ENCODE results near the gene C20orf144.

The C20orf144 gene

DNA sequence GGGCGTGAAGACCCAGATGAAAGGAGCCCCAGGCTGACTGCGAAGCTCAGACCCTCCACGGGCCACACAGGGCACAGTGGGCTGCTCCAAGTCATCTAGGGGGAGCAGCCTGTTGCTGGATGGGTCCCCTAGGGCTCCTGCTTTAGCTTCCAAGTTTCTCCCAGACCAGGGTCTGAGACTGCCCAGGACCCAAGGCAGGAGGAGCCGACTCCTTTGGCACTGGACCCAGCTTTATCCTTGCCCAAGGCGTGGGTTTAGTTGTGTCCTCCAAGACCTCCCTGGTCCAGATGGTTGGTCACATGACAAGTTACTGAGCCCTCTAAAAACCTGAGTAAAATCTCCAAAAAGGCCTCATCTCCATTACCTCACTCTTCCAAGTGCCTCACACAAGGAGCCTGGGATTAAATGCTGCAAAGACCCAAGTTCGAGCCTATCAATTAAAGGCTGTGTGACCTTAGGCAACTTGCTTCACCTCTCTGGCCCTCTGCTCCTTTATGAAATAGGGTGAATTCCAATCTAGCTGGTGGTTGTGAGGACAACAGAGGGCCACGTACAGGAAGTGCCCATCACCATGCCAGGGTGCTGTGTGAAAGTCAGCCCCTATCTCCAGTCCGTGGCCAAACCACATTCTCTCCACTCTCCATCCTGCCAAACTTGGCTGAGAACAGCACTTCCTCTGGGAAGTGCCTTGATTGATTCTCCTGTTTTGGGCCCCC is 9.6 kb downstream of the C20orf144 start:
- Histone ChIP-seq H3K36me3 (ENCODE audit: control insufficient read depth, insufficient read depth, low read length) (no peaks in the 10 kb centered on the region), H3K4me1 (ENCODE audit: control insufficient read depth, insufficient read depth, low read length) (peaks cover 26% of the 10 kb centered on the region), H3K27ac (ENCODE audit: insufficient read depth, low read depth, low read length, poor library complexity, severe bottlenecking) (no peak overlapping the region)

DNA sequence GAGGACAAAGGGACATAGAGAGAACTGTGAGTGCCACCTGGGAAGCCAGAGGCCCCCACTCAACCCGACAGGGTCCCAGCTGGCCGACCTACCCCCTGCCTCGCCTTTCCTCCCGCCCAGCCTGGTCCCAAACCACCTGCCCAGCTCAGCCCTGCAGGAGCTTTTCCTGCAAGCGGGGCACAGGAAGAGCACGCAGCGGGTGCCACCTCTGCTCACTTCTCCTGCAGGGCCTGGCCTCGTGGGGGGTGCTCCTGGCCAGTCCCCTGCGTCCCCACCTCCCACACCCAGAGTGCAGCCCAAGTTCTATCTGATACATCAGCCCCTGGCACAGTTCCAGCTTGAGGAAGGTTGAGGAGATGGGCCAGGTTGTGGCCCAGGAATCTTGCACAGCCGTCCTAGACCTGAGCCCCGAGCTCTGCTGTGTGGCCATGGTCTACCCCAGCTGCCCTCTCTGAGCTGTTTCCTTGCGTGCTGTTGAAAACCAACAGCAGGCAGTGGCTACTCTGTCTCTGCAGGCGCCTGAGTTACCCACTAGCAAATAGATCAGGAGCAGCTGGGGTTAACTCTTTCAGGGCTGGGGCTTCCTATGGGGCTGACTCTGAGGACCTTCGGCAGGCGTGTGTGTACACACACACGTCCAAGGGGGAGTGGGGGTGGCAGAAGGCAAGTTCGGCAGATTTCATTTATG is 10.4 kb downstream of the C20orf144 start:
- WGBS, 2 experiments, result 59 to 61% methylated on average over 17 of the region's 17 CpGs
- no peaks in the 10 kb centered on the region for H3K36me3 ChIP-seq (ENCODE audit: control insufficient read depth, insufficient read depth, low read length)
- H3K27ac ChIP-seq (ENCODE audit: insufficient read depth, low read depth, low read length, poor library complexity, severe bottlenecking), result no peak overlapping the region
- H3K9me3 ChIP-seq (ENCODE audit: control insufficient read depth, low read length), result no peaks in the 10 kb centered on the region
- no peak overlapping the region for H3K4me3 ChIP-seq (ENCODE audit: insufficient read depth, low read depth, low read length)
- H3K27me3 ChIP-seq (ENCODE audit: control insufficient read depth, insufficient read depth, low read length, poor library complexity, severe bottlenecking), result peaks cover 6% of the 10 kb centered on the region
- H3K4me1 ChIP-seq (ENCODE audit: control insufficient read depth, insufficient read depth, low read length), result peaks cover 26% of the 10 kb centered on the region

More for the DNA sequence above, 9.6 kb downstream of the C20orf144 start:
- 93 to 94% methylated on average over 8 of the region's 8 CpGs for WGBS, 2 experiments
- peaks cover 14% of the 10 kb centered on the region for H3K27me3 ChIP-seq (ENCODE audit: control insufficient read depth, insufficient read depth, low read length, poor library complexity, severe bottlenecking)
- no peaks in the 10 kb centered on the region for H3K9me3 ChIP-seq (ENCODE audit: control insufficient read depth, low read length)
- no peak overlapping the region for H3K4me3 ChIP-seq (ENCODE audit: insufficient read depth, low read depth, low read length)

DNA sequence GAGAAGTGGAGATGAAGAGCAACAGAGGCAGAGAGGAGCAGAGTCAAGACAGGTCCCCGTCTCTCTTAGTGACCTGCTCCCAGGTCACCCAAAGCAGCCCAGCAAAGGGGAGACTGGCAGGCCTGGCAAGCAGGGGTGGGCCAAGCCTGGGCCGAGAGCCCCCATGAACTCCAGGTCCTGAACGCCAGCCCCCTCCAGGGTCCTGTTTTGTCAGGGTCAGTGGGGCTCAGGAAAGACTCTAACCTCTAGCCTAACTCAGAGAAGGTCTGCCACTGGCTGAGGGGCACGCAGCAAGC is 10.9 kb downstream of the C20orf144 start:
- Histone ChIP-seq H3K36me3 (ENCODE audit: control insufficient read depth, insufficient read depth, low read length) (peaks cover 2% of the 10 kb centered on the region), H3K27ac (ENCODE audit: insufficient read depth, low read depth, low read length, poor library complexity, severe bottlenecking) (no peak overlapping the region)
- WGBS, 2 experiments, result 66 to 70% methylated on average over 4 of the region's 4 CpGs

DNA sequence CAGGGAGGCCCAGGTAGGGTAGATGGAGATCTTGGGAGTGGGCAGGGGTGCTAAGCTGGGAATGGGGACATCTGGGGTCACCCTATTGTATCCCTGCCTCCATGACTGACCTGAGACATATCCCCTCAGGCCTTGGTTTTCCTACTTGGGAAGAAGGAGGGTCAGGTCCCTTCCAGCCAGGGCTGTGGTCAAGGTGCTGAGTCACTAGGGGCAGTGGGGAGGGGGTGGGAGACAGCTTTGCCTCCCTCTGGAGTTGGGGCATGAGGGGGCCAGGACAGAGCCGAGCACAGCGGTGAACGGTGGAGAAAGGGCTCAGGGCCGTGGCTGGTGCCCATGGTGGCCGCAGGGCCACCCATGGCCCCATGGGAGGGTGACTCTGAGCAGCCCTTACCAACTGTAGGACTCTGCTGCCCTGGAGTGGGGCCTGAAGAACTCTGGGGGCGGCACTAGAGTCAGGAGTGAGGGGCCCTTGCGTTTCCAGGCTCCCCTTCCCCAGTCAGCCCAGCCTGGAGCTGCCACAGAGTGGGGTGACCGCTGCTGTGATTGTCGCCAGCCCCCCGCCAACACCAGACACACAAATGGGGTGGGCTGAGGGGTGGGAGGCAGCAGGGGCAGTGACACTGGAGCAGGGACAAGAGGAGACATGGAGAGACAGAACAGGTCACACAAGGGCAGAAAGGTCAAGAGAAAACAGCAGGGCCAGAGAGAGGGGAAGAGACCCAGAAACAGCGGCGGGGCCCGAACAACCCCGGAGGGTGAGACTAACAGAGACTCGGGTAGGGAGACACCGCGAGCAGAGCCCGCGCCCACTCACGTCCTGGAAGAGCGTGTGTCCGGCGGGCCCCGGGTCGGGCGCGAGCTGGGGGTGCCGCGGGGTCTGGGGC is 11.5 kb downstream of the C20orf144 start:
- no peaks in the 10 kb centered on the region for H3K27me3 ChIP-seq (ENCODE audit: control insufficient read depth, insufficient read depth, low read length, poor library complexity, severe bottlenecking)
- no peak overlapping the region for H3K27ac ChIP-seq (ENCODE audit: insufficient read depth, low read depth, low read length, poor library complexity, severe bottlenecking)
- peaks cover 26% of the 10 kb centered on the region for H3K4me1 ChIP-seq (ENCODE audit: control insufficient read depth, insufficient read depth, low read length)
- peaks cover 7% of the 10 kb centered on the region for H3K36me3 ChIP-seq (ENCODE audit: control insufficient read depth, insufficient read depth, low read length)
- H3K9me3 ChIP-seq (ENCODE audit: control insufficient read depth, low read length), result no peaks in the 10 kb centered on the region
- 7% methylated on average over 29 of the region's 29 CpGs for WGBS, 2 experiments
- H3K4me3 ChIP-seq (ENCODE audit: insufficient read depth, low read depth, low read length), result peak overlapping the region; percentile 63

More for the DNA sequence above, 10.9 kb downstream of the C20orf144 start:
- H3K27me3 ChIP-seq (ENCODE audit: control insufficient read depth, insufficient read depth, low read length, poor library complexity, severe bottlenecking), result peaks cover 2% of the 10 kb centered on the region
- H3K4me1 ChIP-seq (ENCODE audit: control insufficient read depth, insufficient read depth, low read length), result peaks cover 26% of the 10 kb centered on the region
- peak overlapping the region; percentile 63 for H3K4me3 ChIP-seq (ENCODE audit: insufficient read depth, low read depth, low read length)
- no peaks in the 10 kb centered on the region for H3K9me3 ChIP-seq (ENCODE audit: control insufficient read depth, low read length)

DNA sequence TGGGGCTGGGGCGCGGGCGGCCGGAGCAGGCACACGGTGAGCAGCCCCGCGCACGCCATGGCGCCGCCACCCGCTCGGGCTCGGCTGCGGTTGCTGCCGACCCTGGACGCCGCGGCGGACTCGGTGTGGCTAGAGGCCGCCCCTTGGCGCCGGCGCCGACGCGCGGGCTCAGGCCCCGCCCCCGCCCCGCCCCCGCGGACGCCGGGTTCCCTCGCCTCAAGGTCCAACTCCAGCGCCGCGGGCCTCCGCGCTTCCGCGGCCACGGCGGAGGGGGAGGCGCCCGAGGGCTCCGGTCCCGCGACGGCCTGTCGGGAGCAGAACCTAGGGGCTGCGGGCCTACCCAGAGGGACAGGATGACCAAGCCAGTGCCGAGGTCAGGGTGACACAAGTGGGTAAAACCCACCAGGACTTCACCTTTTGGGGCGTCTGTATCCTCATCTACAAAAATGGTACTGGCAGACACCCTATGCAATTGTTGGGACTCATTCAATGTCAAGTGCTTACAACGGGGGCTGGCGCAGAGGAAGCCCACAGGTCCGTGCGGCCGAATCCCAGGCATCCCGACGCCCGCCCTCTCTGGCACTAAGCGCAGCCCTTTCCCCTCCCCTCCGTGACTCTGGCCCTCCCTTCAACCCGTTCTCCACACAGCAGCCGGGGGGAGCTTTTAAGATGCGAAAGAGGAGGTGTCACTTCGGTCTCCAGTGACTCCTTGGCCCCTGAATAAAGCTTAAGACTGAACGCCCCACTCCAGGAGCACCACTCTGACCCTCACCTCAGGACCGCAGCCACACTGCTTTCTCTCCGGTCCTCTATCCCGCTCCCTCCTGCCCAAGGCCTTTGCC is 12.4 kb downstream of the C20orf144 start, which contains the start of gene NECAB3:
NECAB3 (minus strand) TSS at position 135 of the 842 bp plus-strand sequence; CDS start at position 59, 76 bp downstream.
- peaks cover 12% of the 10 kb centered on the region for H3K36me3 ChIP-seq (ENCODE audit: control insufficient read depth, insufficient read depth, low read length)
- H3K4me1 ChIP-seq (ENCODE audit: control insufficient read depth, insufficient read depth, low read length), result peaks cover 26% of the 10 kb centered on the region
- H3K27ac ChIP-seq (ENCODE audit: insufficient read depth, low read depth, low read length, poor library complexity, severe bottlenecking), result no peak within 1 kb of the TSS
- peak within 1 kb of the TSS; percentile 63 for H3K4me3 ChIP-seq (ENCODE audit: insufficient read depth, low read depth, low read length)
- WGBS, 2 experiments, result 2% methylated on average over 73 of the region's 73 CpGs
- H3K27me3 ChIP-seq (ENCODE audit: control insufficient read depth, insufficient read depth, low read length, poor library complexity, severe bottlenecking), result no peaks in the 10 kb centered on the region
- no peaks in the 10 kb centered on the region for H3K9me3 ChIP-seq (ENCODE audit: control insufficient read depth, low read length)

DNA sequence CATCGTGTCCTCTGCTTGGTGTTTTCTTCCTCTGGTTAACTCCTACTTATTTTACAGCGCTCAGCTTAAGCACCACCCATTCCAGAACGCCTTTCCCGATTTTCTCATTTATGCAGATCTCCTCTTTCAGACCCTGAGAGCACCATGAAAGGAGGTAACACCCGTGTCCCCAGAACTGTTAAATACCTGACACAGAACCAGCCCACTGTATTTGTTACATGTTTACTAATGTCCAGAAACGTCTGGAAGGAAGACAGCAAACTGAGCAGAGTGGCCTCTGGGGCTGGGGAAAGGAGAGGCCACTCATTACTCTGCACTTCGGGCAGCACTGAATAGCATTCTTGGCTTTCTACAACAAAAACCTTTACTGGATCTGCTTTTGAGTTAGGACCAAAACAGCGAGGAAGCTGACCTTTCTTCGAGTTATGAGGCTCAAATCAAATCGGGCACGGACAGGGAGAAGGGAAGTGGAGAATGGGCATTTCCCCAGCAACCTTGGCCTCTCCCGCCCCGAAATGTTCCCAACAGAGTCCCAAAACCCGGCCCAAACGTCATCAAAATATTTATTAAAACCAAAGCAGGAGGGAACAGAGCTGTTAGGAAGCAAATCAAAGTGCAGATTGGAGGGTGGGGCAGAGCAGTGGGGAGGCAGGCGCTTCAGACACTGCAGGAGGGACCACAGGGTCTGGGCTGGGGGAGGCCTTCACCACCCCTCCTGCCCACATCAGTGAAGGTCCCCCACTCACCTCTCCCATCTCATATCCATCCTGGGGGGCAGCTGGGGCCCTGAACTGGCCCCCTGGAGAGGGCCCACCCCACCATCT is 13.2 kb downstream of the C20orf144 start:
- Histone ChIP-seq H3K9me3 (ENCODE audit: control insufficient read depth, low read length) (no peaks in the 10 kb centered on the region), H3K36me3 (ENCODE audit: control insufficient read depth, insufficient read depth, low read length) (peaks cover 13% of the 10 kb centered on the region), H3K27me3 (ENCODE audit: control insufficient read depth, insufficient read depth, low read length, poor library complexity, severe bottlenecking) (no peaks in the 10 kb centered on the region), H3K4me1 (ENCODE audit: control insufficient read depth, insufficient read depth, low read length) (peaks cover 26% of the 10 kb centered on the region), H3K27ac (ENCODE audit: insufficient read depth, low read depth, low read length, poor library complexity, severe bottlenecking) (no peak overlapping the region), H3K4me3 (ENCODE audit: insufficient read depth, low read depth, low read length) (no peak overlapping the region)
- WGBS, 2 experiments, result 54 to 55% methylated on average over 16 of the region's 16 CpGs

DNA sequence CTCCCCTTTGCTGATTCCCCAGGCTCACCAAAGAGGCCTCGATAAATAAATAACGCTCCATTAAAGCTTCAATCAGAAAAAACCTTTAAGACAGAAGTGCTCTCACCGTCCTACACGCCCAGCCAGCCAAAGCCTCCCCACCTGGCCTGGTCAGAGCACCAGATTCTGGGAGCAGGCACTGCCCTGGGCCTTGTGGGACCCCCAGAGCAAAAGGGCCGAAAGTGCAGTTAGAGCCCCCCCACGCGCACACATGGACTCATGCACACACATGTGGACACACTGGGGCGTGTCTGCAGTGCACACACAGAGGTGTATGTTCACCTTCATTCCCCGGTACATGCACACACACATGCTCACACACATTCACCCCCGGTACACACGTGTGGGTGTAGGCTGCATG is 14.0 kb downstream of the C20orf144 start:
- H3K9me3 ChIP-seq (ENCODE audit: control insufficient read depth, low read length), result no peaks in the 10 kb centered on the region
- H3K4me1 ChIP-seq (ENCODE audit: control insufficient read depth, insufficient read depth, low read length), result peaks cover 26% of the 10 kb centered on the region
- H3K36me3 ChIP-seq (ENCODE audit: control insufficient read depth, insufficient read depth, low read length), result peaks cover 16% of the 10 kb centered on the region
- no peaks in the 10 kb centered on the region for H3K27me3 ChIP-seq (ENCODE audit: control insufficient read depth, insufficient read depth, low read length, poor library complexity, severe bottlenecking)
- 95% methylated on average over 11 of the region's 11 CpGs for WGBS, 2 experiments
- H3K4me3 ChIP-seq (ENCODE audit: insufficient read depth, low read depth, low read length), result no peak overlapping the region
- H3K27ac ChIP-seq (ENCODE audit: insufficient read depth, low read depth, low read length, poor library complexity, severe bottlenecking), result no peak overlapping the region

DNA sequence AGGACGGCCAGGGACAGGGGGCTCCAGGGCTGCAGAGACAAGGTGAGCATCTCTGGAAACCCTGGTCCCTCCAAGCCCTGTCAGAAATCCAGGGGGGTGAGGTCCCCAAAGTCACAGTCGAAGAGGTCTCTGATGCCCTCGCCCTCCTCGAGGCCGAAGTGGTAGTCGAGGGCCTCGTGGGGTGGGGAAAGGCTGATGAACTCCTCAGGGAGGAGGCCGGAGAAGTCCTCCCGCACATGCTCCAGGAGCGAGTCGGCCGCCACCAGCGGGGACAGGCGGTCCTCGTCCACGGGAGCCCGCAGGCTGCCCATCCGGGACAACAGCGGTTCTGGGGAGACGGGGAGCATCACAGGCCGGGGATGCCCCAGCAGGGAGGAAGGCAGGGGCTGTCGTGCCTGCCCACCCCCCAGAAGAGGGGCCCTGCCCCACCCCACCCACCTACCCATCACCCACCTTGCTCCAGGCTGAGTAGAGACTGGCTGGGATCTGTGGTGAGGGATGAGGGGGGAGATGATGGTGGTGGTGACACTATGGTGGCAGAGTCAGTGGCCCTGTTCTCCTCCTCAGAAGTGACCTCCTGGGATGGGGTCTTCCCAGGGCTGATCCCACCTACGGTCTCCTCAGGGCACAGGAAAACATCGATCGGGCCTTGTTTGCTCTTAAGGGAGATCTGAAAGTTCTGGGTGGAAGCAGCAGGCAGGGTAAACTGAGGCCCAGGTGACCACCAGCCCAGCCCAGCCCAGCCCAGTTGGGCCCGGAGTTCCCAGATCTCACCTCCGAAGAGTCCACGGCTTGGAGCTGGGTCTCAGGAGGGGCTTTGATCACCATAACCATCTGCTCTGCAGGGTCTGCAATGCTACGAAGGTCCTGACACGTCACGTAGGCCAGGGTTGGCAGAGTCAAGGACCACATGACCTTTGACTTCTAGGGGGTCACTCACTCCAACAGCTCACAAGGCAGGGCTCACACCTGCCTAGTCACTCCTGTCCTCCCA is 14.8 kb downstream of the C20orf144 start:
- Histone ChIP-seq H3K27me3 (ENCODE audit: control insufficient read depth, insufficient read depth, low read length, poor library complexity, severe bottlenecking) (no peaks in the 10 kb centered on the region), H3K9me3 (ENCODE audit: control insufficient read depth, low read length) (no peaks in the 10 kb centered on the region), H3K4me1 (ENCODE audit: control insufficient read depth, insufficient read depth, low read length) (peaks cover 26% of the 10 kb centered on the region), H3K36me3 (ENCODE audit: control insufficient read depth, insufficient read depth, low read length) (peaks cover 16% of the 10 kb centered on the region), H3K27ac (ENCODE audit: insufficient read depth, low read depth, low read length, poor library complexity, severe bottlenecking) (no peak overlapping the region), H3K4me3 (ENCODE audit: insufficient read depth, low read depth, low read length) (no peak overlapping the region)
- WGBS, 2 experiments, result 95 to 96% methylated on average over 30 of the region's 31 CpGs

All from ectodermal cell (in vitro differentiated cells).